NCI-H446 (cell line): ENCODE data around the gene ANXA2R.
"Not testable (repeated sequence)": the region's sequence is repeated elsewhere in the genome, so short reads cannot be mapped to it uniquely, and the experiment has no call there.

ENCODE experiments used
- DNase-seq, 2 experiments: peaks; one replicate each; lab custom pipeline; 2025; lab: John Stamatoyannopoulos, UW

Gene ANXA2R

GRCh38 chr5:43060020-43060419, 19.9 kb upstream of the ANXA2R start:
- DNase-seq: not testable (repeated sequence)

DNA sequence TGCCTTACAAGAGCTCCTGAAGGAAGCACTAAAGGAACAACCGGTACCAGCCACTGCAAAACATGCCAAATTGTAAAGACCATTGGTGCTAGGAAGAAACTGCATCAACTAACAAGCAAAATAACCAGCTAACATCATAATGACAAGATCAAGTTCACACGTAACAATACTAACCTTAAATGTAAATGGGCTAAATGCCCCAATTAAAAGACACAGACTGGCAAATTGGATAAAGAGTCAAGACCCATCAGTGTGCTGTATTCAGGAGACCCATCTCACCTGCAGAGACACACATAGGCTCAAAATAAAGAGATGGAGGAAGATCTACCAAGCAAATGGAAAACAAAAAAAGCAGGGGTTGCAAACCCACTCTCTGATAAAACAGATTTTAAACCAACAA, 15.0 kb upstream of the ANXA2R start:
- not testable (repeated sequence) for DNase-seq

DNA sequence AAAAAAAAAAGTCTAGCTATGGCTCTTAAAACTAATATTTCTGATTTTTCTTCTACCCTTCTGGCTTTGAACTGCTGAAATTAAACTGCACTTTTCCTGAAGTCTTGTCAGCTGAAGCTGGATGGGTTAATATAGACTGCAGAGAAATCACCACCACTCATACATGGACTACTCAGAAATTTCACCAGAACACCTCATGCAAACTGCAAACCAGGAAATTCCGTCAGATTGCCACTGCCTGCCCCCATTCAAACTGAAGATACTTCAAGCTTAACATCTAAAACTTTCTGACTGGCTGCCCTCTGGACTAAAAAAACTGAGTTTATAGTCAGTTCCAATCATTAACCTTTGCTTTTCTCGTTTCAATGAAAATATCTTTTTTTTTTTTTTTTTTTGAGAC, 11.6 kb upstream of the ANXA2R start:
- no peak for DNase-seq

DNA sequence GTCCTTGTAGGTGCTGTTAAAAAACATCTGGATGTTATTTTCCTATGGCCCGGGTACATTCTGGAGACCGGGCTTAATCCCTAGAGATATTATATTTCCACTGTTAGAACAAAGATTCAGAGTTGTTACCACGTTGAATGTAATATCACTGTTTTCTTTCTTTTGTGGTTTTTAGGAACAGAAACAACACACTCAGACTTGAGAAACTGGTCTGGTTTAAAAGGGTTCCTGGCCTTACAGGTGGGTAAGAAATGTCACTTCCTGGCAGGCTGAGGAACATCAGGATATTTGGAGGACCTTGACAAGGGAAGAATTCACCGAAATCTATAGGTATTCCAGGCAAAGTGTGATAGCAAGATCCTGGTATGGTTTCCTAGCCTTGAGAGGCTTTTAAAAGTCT, 10.3 kb upstream of the ANXA2R start:
- DNase-seq: no peak

- DNase-seq: no peak
Observed at GRCh38 chr5:43049236-43049635, 9.1 kb upstream of the ANXA2R start.

GRCh38 chr5:43046474-43046873, 6.4 kb upstream of the ANXA2R start:
- no peak for DNase-seq

- DNase-seq: no peak
Observed at GRCh38 chr5:43045236-43045635, 5.1 kb upstream of the ANXA2R start.

GRCh38 chr5:43044181-43044914, 4.2 kb upstream of the ANXA2R start:
- no peak for DNase-seq

- DNase-seq: no peak
Observed at GRCh38 chr5:43043400-43043756, 3.3 kb upstream of the ANXA2R start.

DNA sequence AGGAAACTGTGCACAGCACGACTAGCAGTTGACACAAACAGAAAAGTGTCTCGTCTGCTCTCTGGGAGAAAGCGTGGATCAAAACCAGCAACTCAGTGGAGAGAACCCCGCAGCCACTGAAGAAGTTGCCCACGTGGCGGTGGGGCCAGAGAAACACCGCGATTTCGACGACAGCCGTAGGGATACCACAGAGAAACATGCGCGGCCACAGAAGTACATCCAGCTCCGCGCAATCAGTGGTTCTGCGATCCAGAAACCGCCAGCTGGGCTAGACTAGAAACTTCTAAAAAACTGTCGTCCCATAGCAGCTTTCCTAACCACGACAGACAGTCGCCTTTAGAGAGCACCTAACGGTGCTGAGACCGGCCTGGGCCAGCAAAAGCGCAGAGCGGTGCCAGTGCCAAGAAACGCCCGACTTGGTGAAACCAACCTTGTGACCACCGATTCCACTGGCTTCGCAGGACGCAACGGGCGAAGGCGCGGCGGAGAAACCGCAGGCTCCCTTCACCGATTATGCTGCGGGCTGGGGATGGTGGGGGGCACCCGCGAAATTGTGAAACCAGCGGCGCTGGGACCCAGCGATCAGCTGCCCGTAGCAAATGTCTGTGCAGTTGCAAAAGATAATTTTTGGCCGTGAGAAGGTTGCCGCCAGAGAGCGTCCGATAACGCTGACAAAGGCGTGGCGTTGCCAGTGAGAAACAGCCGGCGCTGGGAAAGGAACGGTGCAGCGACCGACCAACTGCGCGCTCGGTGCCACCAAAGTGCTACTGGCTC, 2.7 kb upstream of the ANXA2R start:
- DNase-seq: peak; percentile 88 to 89

GRCh38 chr5:43042176-43042625, 2.1 kb upstream of the ANXA2R start:
- DNase-seq: peak; percentile 78 to 85

GRCh38 chr5:43041669-43042175, 1.6 kb upstream of the ANXA2R start:
- peak in 1 of 2 experiments; percentile 78 for DNase-seq

DNA sequence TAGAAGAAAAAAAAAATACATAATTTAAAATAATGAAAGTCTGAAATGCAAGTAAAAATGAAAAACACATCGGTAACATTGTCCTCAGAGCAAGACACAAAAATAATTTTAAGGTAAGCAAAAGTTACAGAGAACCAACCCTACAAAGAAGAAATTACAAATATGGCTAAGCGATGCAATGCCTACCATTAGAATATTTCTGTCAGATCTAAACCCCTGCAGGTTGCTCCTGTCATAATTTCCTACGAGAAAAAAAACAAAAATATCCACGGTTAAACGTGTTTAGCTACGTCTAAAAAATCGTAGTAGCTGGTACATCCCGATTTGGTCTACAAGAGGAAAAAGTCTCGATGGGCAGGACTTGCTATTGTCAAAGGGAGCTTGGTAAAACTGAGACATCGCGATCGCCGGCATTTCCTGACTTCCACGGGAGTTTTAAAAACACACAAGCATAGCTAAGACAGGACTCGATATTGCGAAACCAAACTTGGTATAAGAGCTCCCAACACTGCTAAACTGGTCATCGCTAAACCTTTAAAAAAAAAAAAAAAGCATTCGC, 1.1 kb upstream of the ANXA2R start:
- DNase-seq: peak in 1 of 2 experiments; percentile 58

DNA sequence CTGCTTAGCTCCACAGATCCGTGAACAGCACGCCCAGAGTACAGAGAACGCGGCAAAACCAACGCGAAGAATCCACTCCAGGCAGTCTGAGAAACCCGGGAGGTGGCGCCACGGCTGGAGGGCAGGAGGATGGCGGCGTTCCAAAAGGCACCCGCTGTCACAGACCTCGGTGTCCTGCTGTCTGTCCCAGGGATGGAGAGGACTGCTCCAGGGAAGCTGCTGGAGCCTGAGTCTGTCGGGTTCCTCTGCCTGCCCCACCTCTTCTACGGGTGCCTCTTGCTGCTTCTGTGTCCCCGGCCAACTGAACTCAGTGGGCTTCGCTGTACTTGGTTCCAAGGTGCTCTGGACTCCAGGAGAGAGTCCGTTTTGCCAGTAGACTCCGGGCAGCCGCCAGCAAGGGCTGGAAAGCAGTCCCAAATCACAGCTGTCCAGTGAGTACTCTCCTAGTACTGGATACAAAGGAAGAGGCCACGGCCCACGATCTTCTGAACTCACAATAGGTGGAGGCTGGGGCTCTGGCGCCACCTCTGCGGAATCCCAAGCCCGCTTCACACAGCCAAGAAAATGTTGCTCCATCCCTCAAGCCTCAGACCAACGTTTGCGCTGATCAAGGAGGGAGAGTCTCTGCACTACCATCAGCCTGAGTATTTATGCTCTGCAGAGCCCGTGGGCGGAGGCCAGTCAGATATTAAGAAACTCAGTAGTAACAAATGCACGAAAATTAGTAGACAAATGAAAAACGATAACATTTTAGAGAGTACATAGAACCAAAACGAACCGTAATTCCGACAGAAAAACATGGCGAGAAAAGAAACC, 440 bp downstream of the ANXA2R start:
- DNase-seq: peak; percentile 66 to 81

- DNase-seq: no peak
Observed at GRCh38 chr5:43039152-43039470, 1.0 kb downstream of the ANXA2R start.

GRCh38 chr5:43038496-43038989, 1.6 kb downstream of the ANXA2R start:
- no peak for DNase-seq

- no peak for DNase-seq
Observed at GRCh38 chr5:43037636-43038495, 2.3 kb downstream of the ANXA2R start.

GRCh38 chr5:43036856-43037635, 3.1 kb downstream of the ANXA2R start:
- no peak for DNase-seq

- no peak for DNase-seq
Observed at GRCh38 chr5:43036409-43036808, 3.7 kb downstream of the ANXA2R start.

GRCh38 chr5:43034591-43034968, 5.5 kb downstream of the ANXA2R start:
- DNase-seq: no peak
